Peyer's patch (tissue), 4 donors: Measurements from ENCODE around the gene PPFIBP1. TPM values are rescaled to one million over a fixed set of nuclear protein-coding genes. Genes with fewer than 3 reads are reported as not detected.
A peak's percentile ranks its signal among the peaks of the same experiment; 100 is the strongest.

Experiments
- DNase-seq, 3 donors: peaks; one replicate each; pipeline ENCODE4 v3.0.0-alpha.2; 2017 to 2019
- H3K27ac ChIP-seq, 4 donors: fragments of 200-600 bp; sonication (generic); one replicate each; pipeline ENCODE4 v1.5.1; 2016 to 2019
- H3K27me3 ChIP-seq, 2 donors: fragments of 200-600 bp; sonication (generic); one replicate each; pipeline ENCODE4 v1.5.1; 2019
- H3K36me3 ChIP-seq, 3 donors: fragments of 200-600 bp; sonication (generic); one replicate each; pipeline ENCODE4 v1.5.1; 2016 to 2019
- H3K4me1 ChIP-seq, 4 donors: fragments of 200-600 bp; sonication (generic); one replicate each; pipeline ENCODE4 v1.5.1; 2016 to 2019
- H3K4me3 ChIP-seq, 4 donors: fragments of 200-600 bp; sonication (generic); 1 replicate in 3 of 4; 2 replicates in 1 of 4; pipeline ENCODE4 v1.5.1; 2016 to 2019; ENCODE audit warnings: mild to moderate bottlenecking in 1 of 4
- H3K9me3 ChIP-seq, 4 donors: fragments of 200-600 bp; sonication (generic); one replicate each; pipeline ENCODE4 v1.5.1; 2016 to 2019; ENCODE audit warnings: mild to moderate bottlenecking in 1 of 4
- CTCF ChIP-seq, 6 experiments: fragments of 450-650 bp in 4 of 6; fragments of 200-600 bp in 2 of 6; sonication (generic) in 1 of 6; IDR thresholded peaks; one replicate each; pipeline ENCODE4 v1.5.1; 2017 to 2019; ENCODE audit warnings: antibody characterized with exemption in 6 of 6, mild to moderate bottlenecking in 3 of 6, moderate library complexity in 1 of 6
- POLR2A ChIP-seq, 2 donors: fragments of 450-650 bp; IDR thresholded peaks; one replicate each; pipeline ENCODE4 v1.5.1; 2017; ENCODE audit warnings: antibody characterized with exemption in 2 of 2, mild to moderate bottlenecking in 2 of 2, moderate library complexity in 2 of 2
- total RNA-seq, 4 donors: library from RNA; depleted of rRNA; stranded (reverse); fragments of >200 nt; gene quantifications; one replicate each; pipeline ENCODE4 v1.1.0, GENCODE V29; 2016

The PPFIBP1 gene
- total RNA-seq = 100 to 1,000 TPM in 1 of 4 donors, 10 to 100 TPM in 3; 37.5 to 171 (median 48.1) TPM

DNA sequence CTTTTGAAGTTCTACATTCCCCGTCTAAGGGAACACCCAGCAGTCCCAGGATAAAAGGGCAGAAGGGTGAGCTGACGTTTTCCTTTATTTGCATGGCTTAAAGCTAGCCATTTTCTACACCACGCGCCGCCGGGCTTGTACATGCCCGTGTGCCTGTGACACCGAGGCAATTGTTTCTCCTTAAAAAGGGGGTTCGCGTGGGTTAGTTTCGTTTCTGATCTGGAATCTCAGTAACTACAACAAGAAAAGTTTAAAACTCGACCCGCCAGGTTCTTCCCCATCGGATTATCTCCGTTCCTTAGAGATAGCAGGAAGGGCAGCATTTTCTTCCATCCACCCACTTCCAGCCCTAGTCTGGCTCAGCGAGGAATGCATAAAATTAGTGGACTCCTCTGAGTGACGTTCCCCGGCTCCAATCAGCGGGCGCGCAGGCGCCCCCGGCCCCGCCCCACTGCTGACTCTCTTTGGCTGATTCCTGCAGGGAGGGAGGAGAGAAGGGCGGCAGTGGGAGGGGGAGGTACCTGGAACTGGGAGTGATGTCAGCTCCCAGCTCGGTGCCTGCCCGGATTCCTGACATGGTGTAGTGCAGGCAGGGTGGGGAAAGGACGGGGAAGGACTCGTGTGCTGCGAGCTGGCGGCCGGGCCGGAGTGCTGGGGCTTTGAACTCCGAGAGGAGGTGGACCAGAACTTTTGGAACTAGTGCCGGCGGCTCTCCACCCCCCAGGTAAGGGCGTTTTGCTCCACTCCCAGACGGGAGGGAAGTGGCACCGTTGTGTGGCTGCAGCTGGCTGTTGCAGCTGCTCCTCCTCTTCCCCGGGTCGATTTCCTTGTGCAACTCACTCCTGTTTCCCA lies at the start of gene PPFIBP1:
TSS of gene PPFIBP1 (plus strand) at position 565 of the 852 bp plus-strand sequence. CDS start 109,191 bp downstream, outside the sequence.
- peak; percentile 77 to 88 for TF ChIP-seq POLR2A (IDR thresholded peaks at IDR 0.05)
- TF ChIP-seq CTCF (IDR thresholded peaks at IDR 0.05) = peak in 3 of 6 experiments; percentile 34 to 47 (median 42)
- no peaks in the 10 kb centered on the region for H3K27me3 ChIP-seq
- peak within 1 kb of the TSS; percentile 59 to 95 (median 68) for H3K4me3 ChIP-seq
- peak; percentile 94 to 100 (median 99) for DNase-seq
- no peaks in the 10 kb centered on the region for H3K9me3 ChIP-seq
- H3K36me3 ChIP-seq = no peaks in the 10 kb centered on the region
- no peaks in the 10 kb centered on the region for H3K4me1 ChIP-seq
- peak within 1 kb of the TSS; percentile 68 to 95 (median 84) for H3K27ac ChIP-seq

DNA sequence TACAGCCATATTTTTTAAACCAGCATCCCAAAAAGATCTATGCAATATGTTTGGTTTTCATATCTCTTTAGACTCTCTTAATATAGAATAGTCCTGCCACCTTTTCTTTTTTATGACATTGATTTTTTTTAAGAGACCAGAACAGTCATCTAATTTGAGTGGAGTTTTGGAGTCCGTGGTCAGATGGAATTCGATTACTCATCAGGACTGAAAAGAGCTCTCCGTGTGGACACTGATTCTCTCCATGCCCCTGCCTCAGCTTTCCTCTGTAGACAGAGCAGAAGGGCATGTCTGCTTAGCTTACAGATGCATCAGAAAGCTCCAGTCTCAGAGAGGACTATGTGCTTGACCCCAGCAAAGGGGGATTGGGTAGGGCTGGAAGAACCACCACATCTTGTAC lies 49.7 kb upstream of the PPFIBP1 start:
- H3K9me3 ChIP-seq = peaks cover 0 to 9% (median 0%) of the 10 kb centered on the region in 4 donors
- H3K4me3 ChIP-seq = no peak overlapping the region
- TF ChIP-seq POLR2A (IDR thresholded peaks at IDR 0.05) (no peak), CTCF (IDR thresholded peaks at IDR 0.05) (no peak)
- no peaks in the 10 kb centered on the region for H3K36me3 ChIP-seq
- no peaks in the 10 kb centered on the region for H3K4me1 ChIP-seq
- H3K27ac ChIP-seq = no peak overlapping the region
- no peaks in the 10 kb centered on the region for H3K27me3 ChIP-seq
- DNase-seq = no peak

DNA sequence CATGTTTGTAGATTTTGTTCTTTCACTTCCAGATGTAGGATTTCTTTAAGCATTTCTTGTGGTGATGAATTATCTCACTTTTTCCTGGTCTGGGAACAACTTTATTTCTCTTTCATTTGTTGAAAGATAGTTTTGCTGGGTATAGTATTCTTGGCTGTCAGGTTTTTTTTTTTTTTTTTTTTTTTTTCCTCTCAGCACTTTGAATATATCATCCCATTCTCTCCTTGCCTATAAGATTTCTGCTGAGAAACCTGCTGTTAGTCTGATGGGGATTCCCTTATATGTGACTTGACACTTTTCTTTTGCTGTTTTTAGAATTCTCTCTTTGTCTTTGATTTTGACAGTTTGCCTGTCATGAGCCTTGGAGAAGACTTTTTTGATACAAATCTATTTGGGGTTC lies 47.0 kb upstream of the PPFIBP1 start:
- no peak for TF ChIP-seq CTCF (IDR thresholded peaks at IDR 0.05)
- TF ChIP-seq POLR2A (IDR thresholded peaks at IDR 0.05) = no peak
- H3K36me3 ChIP-seq = no peaks in the 10 kb centered on the region
- DNase-seq = no peak
- no peaks in the 10 kb centered on the region for H3K4me1 ChIP-seq
- H3K4me3 ChIP-seq = no peak overlapping the region
- H3K27ac ChIP-seq = no peak overlapping the region
- no peaks in the 10 kb centered on the region for H3K27me3 ChIP-seq
- peaks cover 0 to 9% (median 0%) of the 10 kb centered on the region in 4 donors for H3K9me3 ChIP-seq

DNA sequence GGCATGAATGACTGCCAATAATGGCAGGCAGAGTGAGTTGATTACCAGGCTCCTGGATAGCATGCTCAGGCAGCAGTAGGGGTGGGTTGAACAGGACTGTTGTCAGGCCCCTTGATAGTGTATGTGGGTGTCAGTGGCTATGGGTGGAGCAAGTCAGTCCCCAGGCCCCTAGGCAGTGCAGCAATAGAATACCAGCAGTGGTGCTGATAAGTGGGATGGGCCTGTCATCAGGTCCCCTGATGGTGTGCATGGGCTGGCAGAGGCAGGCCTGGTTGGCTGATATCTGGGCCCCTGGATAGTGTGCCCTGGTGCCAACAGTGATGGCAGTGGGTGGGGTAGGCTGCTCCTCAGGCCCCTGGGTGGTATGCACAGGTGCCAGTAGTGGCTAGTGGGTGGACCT lies 45.1 kb upstream of the PPFIBP1 start:
- no peak overlapping the region for H3K27ac ChIP-seq
- TF ChIP-seq POLR2A (IDR thresholded peaks at IDR 0.05) (no peak), CTCF (IDR thresholded peaks at IDR 0.05) (no peak)
- no peaks in the 10 kb centered on the region for H3K27me3 ChIP-seq
- peaks cover 0 to 9% (median 0%) of the 10 kb centered on the region in 4 donors for H3K9me3 ChIP-seq
- no peaks in the 10 kb centered on the region for H3K4me1 ChIP-seq
- no peak for DNase-seq
- no peaks in the 10 kb centered on the region for H3K36me3 ChIP-seq
- no peak overlapping the region for H3K4me3 ChIP-seq

GRCh38 chr12:27480016-27480415 lies 44.0 kb upstream of the PPFIBP1 start:
- no peak for TF ChIP-seq POLR2A (IDR thresholded peaks at IDR 0.05)
- TF ChIP-seq CTCF (IDR thresholded peaks at IDR 0.05) = no peak
- Histone ChIP-seq H3K4me3 (no peak overlapping the region), H3K36me3 (no peaks in the 10 kb centered on the region), H3K27ac (no peak overlapping the region), H3K9me3 (peaks cover 0 to 9% (median 0%) of the 10 kb centered on the region in 4 donors), H3K4me1 (no peaks in the 10 kb centered on the region), H3K27me3 (no peaks in the 10 kb centered on the region)
- DNase-seq = no peak
